ENCODE measurements around the gene TNFRSF25. TPM values are rescaled to one million over a fixed set of nuclear protein-coding genes. Genes with fewer than 3 reads are reported as not detected.

Gene TNFRSF25
- total and polyA plus RNA-seq, 9 of the 15 experiments (the other 6 are each of a cell fraction or from before 2014, with no cell fraction given), result 0.24 to 0.49 TPM; not detected in 7

DNA sequence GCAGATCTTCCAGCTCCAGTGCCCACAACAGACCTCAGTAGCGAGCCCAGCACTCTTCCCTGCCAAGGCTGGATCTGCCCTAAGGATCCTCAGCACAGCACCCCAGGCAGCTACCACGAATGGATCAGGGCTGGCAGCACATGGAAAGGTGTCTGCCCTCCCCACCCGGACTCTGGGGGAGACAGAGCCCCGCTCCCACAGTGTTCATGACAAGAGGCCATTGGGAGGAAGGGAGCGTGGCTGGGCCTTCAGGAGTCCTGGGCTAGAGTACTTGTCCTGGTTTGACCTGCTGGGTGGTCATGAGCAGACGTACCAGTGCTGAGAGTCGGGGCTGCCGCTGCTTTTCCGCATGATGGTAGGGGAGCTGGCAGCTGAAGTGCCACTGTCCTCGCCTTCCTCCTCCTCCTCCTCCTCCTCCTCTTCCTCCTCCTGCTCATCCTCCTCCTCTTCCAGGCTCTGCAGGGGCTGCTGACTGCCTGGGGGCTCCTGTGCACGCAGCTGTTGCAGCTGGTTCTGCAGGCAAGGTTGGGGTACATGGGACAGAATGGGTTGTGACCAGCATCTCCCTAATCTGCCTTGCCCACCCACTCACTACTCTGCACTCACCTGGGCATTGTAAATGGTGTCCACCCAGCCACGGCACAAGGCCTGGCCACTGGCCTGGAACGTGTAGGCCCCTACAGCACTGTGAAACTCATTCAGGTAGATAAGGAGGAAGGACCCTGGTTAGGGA lies 2.9 kb upstream of the TNFRSF25 start:
- FAIRE-seq (no peak), ATAC-seq (no peak), DNase-seq (ENCODE audit: extremely low read depth in 1 of 4, low spot score in 3 of 4) (no peak)
- intact Hi-C loops (cut with micrococcal nuclease) (no loop called here), in situ Hi-C loops (cut with MboI) (no loop called here)
- 13% methylated on average over 13 of the region's 13 CpGs for WGBS (ENCODE audit: insufficient coverage, low coverage, missing lambda C conversion rate)
- H3K9ac ChIP-seq (ENCODE audit: insufficient read depth in 1 of 2, low read depth in 2 of 2, low read length in 2 of 2), result peak overlapping the region in 1 of 2 experiments; percentile 45; a peak in 1 of 4 replicates
- ChIA-PET POLR2A (interaction anchor here (0.5 to 1.1 kb wide), 2 partner anchors 9 to 760 kb away, joined by 3 read pairs; no protein-coding TSS in a partner anchor), CTCF (ENCODE audit: low intra/inter-chr PET ratio) (no interaction called here)
- H3K4me3 ChIP-seq, result no peak overlapping the region
- peaks cover 66 to 97% of the 10 kb centered on the region in 2 experiments for H3K27me3 ChIP-seq (ENCODE audit: control insufficient read depth in 2 of 2, insufficient read depth in 2 of 2, low read length in 2 of 2)
- no peaks in the 10 kb centered on the region for H3K9me3 ChIP-seq (replicated peaks; ENCODE audit: control insufficient read depth, insufficient read depth, low read depth, low read length)
- no peak overlapping the region for H3K27ac ChIP-seq (ENCODE audit: extremely low read depth, low read depth, low read length)
- no peaks in the 10 kb centered on the region for H3K36me3 ChIP-seq (ENCODE audit: control insufficient read depth, insufficient read depth, low read length)
- H3K9me1 ChIP-seq (ENCODE audit: control insufficient read depth, insufficient read depth, low read length), result peaks cover 2% of the 10 kb centered on the region
- H2AFZ ChIP-seq (ENCODE audit: low read depth, low read length), result no peak overlapping the region
- peaks cover 52% of the 10 kb centered on the region for H4K20me1 ChIP-seq (replicated peaks; ENCODE audit: control insufficient read depth, insufficient read depth, low read length)
- H3K79me2 ChIP-seq (ENCODE audit: control insufficient read depth, insufficient read depth, low read length), result no peaks in the 10 kb centered on the region
- peaks cover 10 to 73% of the 10 kb centered on the region in 2 experiments; a peak in 4 of 5 replicates for H3K4me1 ChIP-seq (replicated peaks in 1 of 2; ENCODE audit: control insufficient read depth in 2 of 2, insufficient read depth in 2 of 2, low read length in 2 of 2)
- TF ChIP-seq GATAD2A (IDR thresholded peaks at IDR 0.05) (no peak), ZFP30 (CRISPR knock-in tag; IDR thresholded peaks at IDR 0.05; ENCODE audit: borderline replicate concordance) (no peak), ZNF263 (CRISPR knock-in tag; IDR thresholded peaks at IDR 0.05; ENCODE audit: borderline replicate concordance) (peak; percentile 47), IRF2 (CRISPR knock-in tag; IDR thresholded peaks at IDR 0.05) (0 out of 2 replicates have a peak, but pooled peaks have one; percentile 40)
- TF ChIP-seq, protein P1, sequence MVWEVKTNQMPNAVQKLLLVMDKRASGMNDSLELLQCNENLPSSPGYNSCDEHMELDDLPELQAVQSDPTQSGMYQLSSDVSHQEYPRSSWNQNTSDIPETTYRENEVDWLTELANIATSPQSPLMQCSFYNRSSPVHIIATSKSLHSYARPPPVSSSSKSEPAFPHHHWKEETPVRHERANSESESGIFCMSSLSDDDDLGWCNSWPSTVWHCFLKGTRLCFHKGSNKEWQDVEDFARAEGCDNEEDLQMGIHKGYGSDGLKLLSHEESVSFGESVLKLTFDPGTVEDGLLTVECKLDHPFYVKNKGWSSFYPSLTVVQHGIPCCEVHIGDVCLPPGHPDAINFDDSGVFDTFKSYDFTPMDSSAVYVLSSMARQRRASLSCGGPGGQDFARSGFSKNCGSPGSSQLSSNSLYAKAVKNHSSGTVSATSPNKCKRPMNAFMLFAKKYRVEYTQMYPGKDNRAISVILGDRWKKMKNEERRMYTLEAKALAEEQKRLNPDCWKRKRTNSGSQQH (CRISPR knock-in tag; IDR thresholded peaks at IDR 0.05), result no peak
- TF ChIP-seq, protein P2, sequence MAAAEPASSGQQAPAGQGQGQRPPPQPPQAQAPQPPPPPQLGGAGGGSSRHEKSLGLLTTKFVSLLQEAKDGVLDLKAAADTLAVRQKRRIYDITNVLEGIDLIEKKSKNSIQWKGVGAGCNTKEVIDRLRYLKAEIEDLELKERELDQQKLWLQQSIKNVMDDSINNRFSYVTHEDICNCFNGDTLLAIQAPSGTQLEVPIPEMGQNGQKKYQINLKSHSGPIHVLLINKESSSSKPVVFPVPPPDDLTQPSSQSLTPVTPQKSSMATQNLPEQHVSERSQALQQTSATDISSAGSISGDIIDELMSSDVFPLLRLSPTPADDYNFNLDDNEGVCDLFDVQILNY (CRISPR knock-in tag; IDR thresholded peaks at IDR 0.05), result no peak
- TF ChIP-seq, protein P3, sequence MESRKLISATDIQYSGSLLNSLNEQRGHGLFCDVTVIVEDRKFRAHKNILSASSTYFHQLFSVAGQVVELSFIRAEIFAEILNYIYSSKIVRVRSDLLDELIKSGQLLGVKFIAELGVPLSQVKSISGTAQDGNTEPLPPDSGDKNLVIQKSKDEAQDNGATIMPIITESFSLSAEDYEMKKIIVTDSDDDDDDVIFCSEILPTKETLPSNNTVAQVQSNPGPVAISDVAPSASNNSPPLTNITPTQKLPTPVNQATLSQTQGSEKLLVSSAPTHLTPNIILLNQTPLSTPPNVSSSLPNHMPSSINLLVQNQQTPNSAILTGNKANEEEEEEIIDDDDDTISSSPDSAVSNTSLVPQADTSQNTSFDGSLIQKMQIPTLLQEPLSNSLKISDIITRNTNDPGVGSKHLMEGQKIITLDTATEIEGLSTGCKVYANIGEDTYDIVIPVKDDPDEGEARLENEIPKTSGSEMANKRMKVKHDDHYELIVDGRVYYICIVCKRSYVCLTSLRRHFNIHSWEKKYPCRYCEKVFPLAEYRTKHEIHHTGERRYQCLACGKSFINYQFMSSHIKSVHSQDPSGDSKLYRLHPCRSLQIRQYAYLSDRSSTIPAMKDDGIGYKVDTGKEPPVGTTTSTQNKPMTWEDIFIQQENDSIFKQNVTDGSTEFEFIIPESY (CRISPR knock-in tag; IDR thresholded peaks at IDR 0.05), result no peak
- no peak overlapping the region for H3K4me2 ChIP-seq (ENCODE audit: insufficient read depth, low read length)
- no TSS peak for BruUV-seq (replicated peaks)
